Panc1 (cell line): ENCODE results near the gene SSH3. TPM values are rescaled to one million over a fixed set of nuclear protein-coding genes. Genes with fewer than 3 reads are reported as not detected.

Experiments used
- ATAC-seq: fragments of 200-7000 bp; cut with Tn5 transposase; 2 replicates; pipeline ENCODE4 v1.9.1; 2020; ENCODE audit warnings: mild to moderate bottlenecking, moderate library complexity
- BruUV-seq: library from RNA; stranded (reverse); fragments of 400-500 nt; replicated peaks from 2 replicates; lab custom pipeline; 2021; lab: Mats Ljungman, UMichigan
- CTCF ChIA-PET: fragments of 300-600 bp; sonication (Branson Sonifier 250); formaldehyde crosslinking; loops from one replicate; lab custom pipeline; 2022; ENCODE audit warnings: antibody characterized with exemption; lab: Charles Lee
- POLR2A ChIA-PET: fragments of 300-600 bp; sonication (Branson Sonifier 250); formaldehyde crosslinking; loops from one replicate; lab custom pipeline; 2022; ENCODE audit warnings: antibody characterized with exemption; lab: Charles Lee
- DNase-seq: peaks from one replicate; pipeline ENCODE4 v3.0.0-alpha.2; 2010; ENCODE audit warnings: low read depth, low spot score
- H3K27ac ChIP-seq: 2 replicates; pipeline ENCODE4 v1.5.1; 2011; ENCODE audit warnings: mild to moderate bottlenecking, low read length, inconsistent platforms
- H3K27me3 ChIP-seq: fragments of 200-500 bp; sonication (Bioruptor generic); 2 replicates; pipeline ENCODE4 v1.6.0; 2014; ENCODE audit warnings: low read length, inconsistent platforms; ENCODE audit not compliant: control insufficient read depth, insufficient read depth
- H3K36me3 ChIP-seq: fragments of 200-500 bp; sonication (Bioruptor generic); 2 replicates; pipeline ENCODE4 v1.5.1; 2014; ENCODE audit warnings: inconsistent platforms, mild to moderate bottlenecking, low read length, moderate library complexity; ENCODE audit not compliant: control insufficient read depth, insufficient read depth
- H3K4me1 ChIP-seq: 2 replicates; pipeline ENCODE4 v1.5.1; 2011; ENCODE audit warnings: inconsistent platforms, mild to moderate bottlenecking, low read length, moderate library complexity; ENCODE audit not compliant: control insufficient read depth, insufficient read depth
- H3K4me3 ChIP-seq, 2 experiments: 2 replicates each; pipeline ENCODE4 v1.5.1; 2011 to 2012; ENCODE audit warnings: low read depth in 2 of 2, low read length in 2 of 2, mild to moderate bottlenecking in 2 of 2, inconsistent platforms in 1 of 2, moderate library complexity in 1 of 2
- H3K9me3 ChIP-seq: fragments of 200-500 bp; sonication (Bioruptor generic); 2 replicates; pipeline ENCODE4 v1.5.1; 2014; ENCODE audit warnings: low read depth, mild to moderate bottlenecking, inconsistent platforms, low read length, moderate library complexity; ENCODE audit not compliant: control insufficient read depth, insufficient read depth
- POLR2AphosphoS5 ChIP-seq: IDR thresholded peaks from 2 replicates; pipeline ENCODE4 v1.6.1; 2012; ENCODE audit warnings: mild to moderate bottlenecking, low read depth, low read length, moderate library complexity
- SIN3A ChIP-seq: IDR thresholded peaks from 2 replicates; pipeline ENCODE4 v1.6.1; 2012; ENCODE audit warnings: low read depth, mild to moderate bottlenecking, low read length, moderate library complexity, borderline replicate concordance; ENCODE audit not compliant: insufficient read depth
- TCF7L2 ChIP-seq: IDR thresholded peaks from 2 replicates; pipeline ENCODE4 v1.6.1; 2011; ENCODE audit warnings: mild to moderate bottlenecking, low read depth, low read length, inconsistent platforms
- in situ Hi-C: cut with HindIII; loops from 2 replicates; pipeline ENCODE4 v1.10.0; 2016; ENCODE audit warnings: low sequenced_read_pairs, low pct_unique_long_range_greater_than_20kb
- intact Hi-C: fragments of 100-400 bp; cut with micrococcal nuclease; formaldehyde crosslinking; loops from one replicate; pipeline ENCODE4 v1.10.0; 2022; ENCODE audit not compliant: unreplicated experiment
- total RNA-seq: library from RNA; stranded (reverse); gene quantifications from one replicate; pipeline ENCODE4 v1.2.1, GENCODE V29; 2021; ENCODE audit not compliant: unreplicated experiment
- TF ChIP-seq, protein P1 (sequence below), 2 experiments: IDR thresholded peaks; 2 replicates each; pipeline ENCODE4 v1.6.1; 2011 to 2012; ENCODE audit warnings: low read depth in 2 of 2, control low read depth in 1 of 2, low read length in 1 of 2, mild to moderate bottlenecking in 1 of 2, moderate library complexity in 1 of 2; ENCODE audit not compliant: insufficient read depth in 1 of 2
- TF ChIP-seq, protein P2 (sequence below): fragments of 450-650 bp; IDR thresholded peaks from 2 replicates; pipeline ENCODE4 v1.5.1; 2017; ENCODE audit warnings: mild to moderate bottlenecking

The SSH3 gene
- total RNA-seq, 1 experiment from 2014 or later: 79.8 TPM

DNA sequence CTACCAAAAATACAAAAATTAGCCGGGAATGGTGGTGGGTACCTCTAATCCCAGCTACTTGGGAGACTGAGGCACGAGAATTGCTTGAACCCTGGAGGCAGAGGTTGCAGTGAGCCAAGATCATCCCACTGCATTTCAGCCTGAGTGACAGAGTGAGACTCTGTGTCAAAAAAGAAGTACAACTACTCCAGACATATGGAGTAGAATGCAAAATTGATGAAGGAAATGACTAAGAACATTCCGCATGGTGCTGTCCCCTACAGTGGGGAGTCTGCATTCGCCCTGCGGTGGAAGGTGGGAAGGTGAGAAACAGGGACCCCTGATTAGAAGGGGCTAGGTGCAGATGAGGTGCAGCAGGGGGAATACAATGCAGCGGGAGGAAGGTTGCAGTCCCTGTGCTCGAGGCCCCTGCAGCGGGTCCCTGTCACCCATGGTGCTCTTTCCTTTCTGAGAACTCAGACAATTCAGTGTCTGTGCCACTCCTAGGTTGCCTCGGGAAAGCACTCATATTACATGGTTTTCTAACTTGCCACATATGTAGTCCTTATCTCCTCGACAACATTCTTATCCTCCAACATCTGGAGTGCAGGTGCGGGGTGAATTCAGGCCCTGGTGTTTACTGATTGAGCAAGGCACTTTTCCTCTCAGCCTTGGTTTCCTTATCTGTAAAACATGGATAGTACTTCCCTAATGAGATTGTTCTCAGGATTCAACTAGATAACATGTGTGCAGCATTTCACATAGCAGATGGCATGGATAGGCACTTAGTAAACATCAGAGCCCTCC lies 44.8 kb downstream of the SSH3 start:
- Histone ChIP-seq H3K9me3 (no peaks in the 10 kb centered on the region), H3K36me3 (no peaks in the 10 kb centered on the region), H3K27me3 (no peaks in the 10 kb centered on the region), H3K4me1 (peaks cover 18% of the 10 kb centered on the region), H3K4me3 (no peak overlapping the region), H3K27ac (no peak overlapping the region)
- in situ Hi-C loops (no loop called here), intact Hi-C loops (loop anchor here (5.0 kb wide), 1 partner anchor 34 kb away; no protein-coding TSS in a partner anchor)
- CTCF ChIA-PET: interaction anchor here (0.6 to 1.7 kb wide), 2 partner anchors 34 to 38 kb away, joined by 3 to 12 read pairs; no protein-coding TSS in a partner anchor
- DNase-seq (no peak), ATAC-seq (no peak)
- TF ChIP-seq, protein P1, sequence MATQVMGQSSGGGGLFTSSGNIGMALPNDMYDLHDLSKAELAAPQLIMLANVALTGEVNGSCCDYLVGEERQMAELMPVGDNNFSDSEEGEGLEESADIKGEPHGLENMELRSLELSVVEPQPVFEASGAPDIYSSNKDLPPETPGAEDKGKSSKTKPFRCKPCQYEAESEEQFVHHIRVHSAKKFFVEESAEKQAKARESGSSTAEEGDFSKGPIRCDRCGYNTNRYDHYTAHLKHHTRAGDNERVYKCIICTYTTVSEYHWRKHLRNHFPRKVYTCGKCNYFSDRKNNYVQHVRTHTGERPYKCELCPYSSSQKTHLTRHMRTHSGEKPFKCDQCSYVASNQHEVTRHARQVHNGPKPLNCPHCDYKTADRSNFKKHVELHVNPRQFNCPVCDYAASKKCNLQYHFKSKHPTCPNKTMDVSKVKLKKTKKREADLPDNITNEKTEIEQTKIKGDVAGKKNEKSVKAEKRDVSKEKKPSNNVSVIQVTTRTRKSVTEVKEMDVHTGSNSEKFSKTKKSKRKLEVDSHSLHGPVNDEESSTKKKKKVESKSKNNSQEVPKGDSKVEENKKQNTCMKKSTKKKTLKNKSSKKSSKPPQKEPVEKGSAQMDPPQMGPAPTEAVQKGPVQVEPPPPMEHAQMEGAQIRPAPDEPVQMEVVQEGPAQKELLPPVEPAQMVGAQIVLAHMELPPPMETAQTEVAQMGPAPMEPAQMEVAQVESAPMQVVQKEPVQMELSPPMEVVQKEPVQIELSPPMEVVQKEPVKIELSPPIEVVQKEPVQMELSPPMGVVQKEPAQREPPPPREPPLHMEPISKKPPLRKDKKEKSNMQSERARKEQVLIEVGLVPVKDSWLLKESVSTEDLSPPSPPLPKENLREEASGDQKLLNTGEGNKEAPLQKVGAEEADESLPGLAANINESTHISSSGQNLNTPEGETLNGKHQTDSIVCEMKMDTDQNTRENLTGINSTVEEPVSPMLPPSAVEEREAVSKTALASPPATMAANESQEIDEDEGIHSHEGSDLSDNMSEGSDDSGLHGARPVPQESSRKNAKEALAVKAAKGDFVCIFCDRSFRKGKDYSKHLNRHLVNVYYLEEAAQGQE (IDR thresholded peaks at IDR 0.05; ENCODE audit: insufficient read depth in 1 of 2, low read depth in 2 of 2, low read length in 1 of 2): no peak
- no peak for TF ChIP-seq SIN3A
- TF ChIP-seq, protein P2, sequence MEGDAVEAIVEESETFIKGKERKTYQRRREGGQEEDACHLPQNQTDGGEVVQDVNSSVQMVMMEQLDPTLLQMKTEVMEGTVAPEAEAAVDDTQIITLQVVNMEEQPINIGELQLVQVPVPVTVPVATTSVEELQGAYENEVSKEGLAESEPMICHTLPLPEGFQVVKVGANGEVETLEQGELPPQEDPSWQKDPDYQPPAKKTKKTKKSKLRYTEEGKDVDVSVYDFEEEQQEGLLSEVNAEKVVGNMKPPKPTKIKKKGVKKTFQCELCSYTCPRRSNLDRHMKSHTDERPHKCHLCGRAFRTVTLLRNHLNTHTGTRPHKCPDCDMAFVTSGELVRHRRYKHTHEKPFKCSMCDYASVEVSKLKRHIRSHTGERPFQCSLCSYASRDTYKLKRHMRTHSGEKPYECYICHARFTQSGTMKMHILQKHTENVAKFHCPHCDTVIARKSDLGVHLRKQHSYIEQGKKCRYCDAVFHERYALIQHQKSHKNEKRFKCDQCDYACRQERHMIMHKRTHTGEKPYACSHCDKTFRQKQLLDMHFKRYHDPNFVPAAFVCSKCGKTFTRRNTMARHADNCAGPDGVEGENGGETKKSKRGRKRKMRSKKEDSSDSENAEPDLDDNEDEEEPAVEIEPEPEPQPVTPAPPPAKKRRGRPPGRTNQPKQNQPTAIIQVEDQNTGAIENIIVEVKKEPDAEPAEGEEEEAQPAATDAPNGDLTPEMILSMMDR: no peak
- TF ChIP-seq TCF7L2: no peak
- TF ChIP-seq POLR2AphosphoS5: no peak
- BruUV-seq: no TSS peak
- POLR2A ChIA-PET: no interaction called here

DNA sequence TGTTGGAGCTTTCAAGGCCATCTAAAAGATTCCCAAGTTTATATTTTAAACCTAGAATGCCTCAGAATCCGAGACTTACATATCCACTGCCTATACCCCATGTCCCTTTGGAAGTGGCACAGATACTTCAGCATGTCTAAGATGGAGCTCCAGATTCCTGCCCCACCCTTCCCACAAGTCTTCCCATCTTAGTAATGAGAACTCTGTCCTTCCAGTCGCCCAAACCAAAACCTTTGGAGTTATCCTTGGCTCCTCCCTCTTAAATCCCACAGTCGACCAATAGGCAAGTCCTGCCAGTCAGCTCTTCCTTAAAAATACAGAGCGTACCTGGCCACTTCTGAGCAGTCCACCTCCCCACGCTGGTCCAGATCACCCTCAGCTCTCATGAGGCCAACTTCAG lies 45.7 kb downstream of the SSH3 start:
- ATAC-seq (no peak), DNase-seq (no peak)
- Histone ChIP-seq H3K36me3 (no peaks in the 10 kb centered on the region), H3K27ac (no peak overlapping the region), H3K4me3 (no peak overlapping the region), H3K27me3 (no peaks in the 10 kb centered on the region), H3K4me1 (peaks cover 21% of the 10 kb centered on the region), H3K9me3 (no peaks in the 10 kb centered on the region)
- BruUV-seq: no TSS peak
- ChIA-PET POLR2A (no interaction called here), CTCF (interaction anchor here (0.6 to 1.7 kb wide), 2 partner anchors 34 to 70 kb away, joined by 3 to 12 read pairs; no protein-coding TSS in a partner anchor)
- intact Hi-C loops: loop anchor here (5.0 kb wide), 1 partner anchor 33 kb away; no protein-coding TSS in a partner anchor
- TF ChIP-seq, protein P1 (IDR thresholded peaks at IDR 0.05; ENCODE audit: insufficient read depth in 1 of 2, low read depth in 2 of 2, low read length in 1 of 2): no peak
- no peak for TF ChIP-seq TCF7L2
- no peak for TF ChIP-seq SIN3A
- TF ChIP-seq, protein P2: no peak
- 0 out of 2 replicates have a peak, but pooled peaks have one; percentile 34 for TF ChIP-seq POLR2AphosphoS5
- in situ Hi-C loops: no loop called here
